ENCODE results near the gene LPAR6. TPM values are rescaled to one million over a fixed set of nuclear protein-coding genes. Genes with fewer than 3 reads are reported as not detected.

LPAR6 gene
- polyA plus RNA-seq, 1 donor, result 19.6 TPM

- no peak for DNase-seq (ENCODE audit: low read depth)
Measured at GRCh38 chr13:48377857-48378256, 35.1 kb downstream of the LPAR6 start.

- no peak for DNase-seq (ENCODE audit: low read depth)
Measured at GRCh38 chr13:48370815-48371214, 42.1 kb downstream of the LPAR6 start.

- no peak for DNase-seq (ENCODE audit: low read depth)
Measured at GRCh38 chr13:48369988-48370387, 42.9 kb downstream of the LPAR6 start.

Other genes with a start within 250 kb of the LPAR6 start
- gene ITM2B, start 179.9 kb downstream of the LPAR6 start, polyA plus RNA-seq (ENCODE audit: insufficient read length), result 292 TPM
- gene RB1, start 109.4 kb downstream of the LPAR6 start, polyA plus RNA-seq (ENCODE audit: insufficient read length), result 59.2 TPM
- 20.6 TPM for gene RCBTB2, start 120.0 kb upstream of the LPAR6 start, polyA plus RNA-seq (ENCODE audit: insufficient read length)
- 0.14 TPM for gene CYSLTR2, start 240.8 kb upstream of the LPAR6 start, polyA plus RNA-seq (ENCODE audit: insufficient read length)

Measured in forelimb muscle (tissue), 1 donor.